ENCODE data around the gene PLAC1. TPM values are rescaled to one million over a fixed set of nuclear protein-coding genes. Genes with fewer than 3 reads are reported as not detected.

PLAC1 gene
- total and polyA plus RNA-seq, 4 donors: 0.10 TPM; not detected in 3

- no peak overlapping the region for H3K27ac ChIP-seq (ENCODE audit: low read depth in 1 of 2, low read length in 2 of 2)
- no peak overlapping the region for H3K4me3 ChIP-seq (ENCODE audit: low read length in 2 of 2)
- no peak for ATAC-seq (ENCODE audit: low FRiP score)
- no peaks in the 10 kb centered on the region for H3K27me3 ChIP-seq (ENCODE audit: control insufficient read depth in 1 of 2, insufficient read depth in 2 of 2, low read length in 1 of 2)
- no peaks in the 10 kb centered on the region for H3K9me3 ChIP-seq (ENCODE audit: control insufficient read depth, low read length)
- 71 to 95% methylated on average over 1 of the region's 1 CpG for WGBS, 2 donors
- intact Hi-C loops (cut with DNase I): no loop called here
- no peak for DNase-seq
- no peaks in the 10 kb centered on the region for H3K4me1 ChIP-seq (ENCODE audit: control insufficient read depth in 1 of 2, insufficient read depth in 2 of 2, low read length in 2 of 2)
- no peaks in the 10 kb centered on the region for H3K36me3 ChIP-seq (ENCODE audit: control insufficient read depth in 1 of 2, insufficient read depth in 2 of 2, low read length in 1 of 2)
Measured at GRCh38 chrX:134642386-134642785, 15.9 kb downstream of the PLAC1 start.

GRCh38 chrX:134641346-134641745, 16.9 kb downstream of the PLAC1 start:
- H3K4me3 ChIP-seq (ENCODE audit: low read length in 2 of 2): no peak overlapping the region
- H3K36me3 ChIP-seq (ENCODE audit: control insufficient read depth in 1 of 2, insufficient read depth in 2 of 2, low read length in 1 of 2): no peaks in the 10 kb centered on the region
- H3K4me1 ChIP-seq (ENCODE audit: control insufficient read depth in 1 of 2, insufficient read depth in 2 of 2, low read length in 2 of 2): no peaks in the 10 kb centered on the region
- intact Hi-C loops (cut with DNase I): no loop called here
- ATAC-seq (ENCODE audit: low FRiP score) (no peak), DNase-seq (no peak)
- no peak overlapping the region for H3K27ac ChIP-seq (ENCODE audit: low read depth in 1 of 2, low read length in 2 of 2)
- no peaks in the 10 kb centered on the region for H3K9me3 ChIP-seq (ENCODE audit: control insufficient read depth, low read length)
- WGBS, 2 donors: 6 to 15% methylated on average over 2 of the region's 2 CpGs
- no peaks in the 10 kb centered on the region for H3K27me3 ChIP-seq (ENCODE audit: control insufficient read depth in 1 of 2, insufficient read depth in 2 of 2, low read length in 1 of 2)

GRCh38 chrX:134640914-134641313, 17.4 kb downstream of the PLAC1 start:
- H3K36me3 ChIP-seq (ENCODE audit: control insufficient read depth in 1 of 2, insufficient read depth in 2 of 2, low read length in 1 of 2): no peaks in the 10 kb centered on the region
- no peaks in the 10 kb centered on the region for H3K27me3 ChIP-seq (ENCODE audit: control insufficient read depth in 1 of 2, insufficient read depth in 2 of 2, low read length in 1 of 2)
- H3K4me1 ChIP-seq (ENCODE audit: control insufficient read depth in 1 of 2, insufficient read depth in 2 of 2, low read length in 2 of 2): no peaks in the 10 kb centered on the region
- no peak overlapping the region for H3K4me3 ChIP-seq (ENCODE audit: low read length in 2 of 2)
- H3K27ac ChIP-seq (ENCODE audit: low read depth in 1 of 2, low read length in 2 of 2): no peak overlapping the region
- WGBS, 2 donors: 65 to 95% methylated on average over 4 of the region's 4 CpGs
- no peak for ATAC-seq (ENCODE audit: low FRiP score)
- intact Hi-C loops (cut with DNase I): no loop called here
- DNase-seq: no peak
- H3K9me3 ChIP-seq (ENCODE audit: control insufficient read depth, low read length): no peaks in the 10 kb centered on the region

- Histone ChIP-seq H3K36me3 (ENCODE audit: control insufficient read depth in 1 of 2, insufficient read depth in 2 of 2, low read length in 1 of 2) (no peaks in the 10 kb centered on the region), H3K27ac (ENCODE audit: low read depth in 1 of 2, low read length in 2 of 2) (no peak overlapping the region), H3K9me3 (ENCODE audit: control insufficient read depth, low read length) (no peaks in the 10 kb centered on the region), H3K4me3 (ENCODE audit: low read length in 2 of 2) (no peak overlapping the region), H3K27me3 (ENCODE audit: control insufficient read depth in 1 of 2, insufficient read depth in 2 of 2, low read length in 1 of 2) (no peaks in the 10 kb centered on the region), H3K4me1 (ENCODE audit: control insufficient read depth in 1 of 2, insufficient read depth in 2 of 2, low read length in 2 of 2) (no peaks in the 10 kb centered on the region)
- intact Hi-C loops (cut with DNase I): no loop called here
- no peak for DNase-seq
- ATAC-seq (ENCODE audit: low FRiP score): no peak
- WGBS, 2 donors: 45 to 52% methylated on average over 5 of the region's 5 CpGs
Measured at GRCh38 chrX:134636851-134637250, 21.4 kb downstream of the PLAC1 start.

- intact Hi-C loops (cut with DNase I): no loop called here
- ATAC-seq (ENCODE audit: low FRiP score) (no peak), DNase-seq (no peak)
- Histone ChIP-seq H3K4me1 (ENCODE audit: control insufficient read depth in 1 of 2, insufficient read depth in 2 of 2, low read length in 2 of 2) (no peaks in the 10 kb centered on the region), H3K36me3 (ENCODE audit: control insufficient read depth in 1 of 2, insufficient read depth in 2 of 2, low read length in 1 of 2) (no peaks in the 10 kb centered on the region), H3K9me3 (ENCODE audit: control insufficient read depth, low read length) (no peaks in the 10 kb centered on the region), H3K4me3 (ENCODE audit: low read length in 2 of 2) (no peak overlapping the region), H3K27me3 (ENCODE audit: control insufficient read depth in 1 of 2, insufficient read depth in 2 of 2, low read length in 1 of 2) (no peaks in the 10 kb centered on the region), H3K27ac (ENCODE audit: low read depth in 1 of 2, low read length in 2 of 2) (no peak overlapping the region)
- WGBS, 2 donors: 67 to 81% methylated on average over 5 of the region's 5 CpGs
Measured at GRCh38 chrX:134634691-134635090, 23.6 kb downstream of the PLAC1 start.

- no peak for DNase-seq
- no peak for ATAC-seq (ENCODE audit: low FRiP score)
- intact Hi-C loops (cut with DNase I): no loop called here
Measured at GRCh38 chrX:134633832-134634231, 24.4 kb downstream of the PLAC1 start.

GRCh38 chrX:134633394-134633793, 24.9 kb downstream of the PLAC1 start:
- no peak for ATAC-seq (ENCODE audit: low FRiP score)
- DNase-seq: no peak
- H3K27ac ChIP-seq (ENCODE audit: low read depth in 1 of 2, low read length in 2 of 2): no peak overlapping the region
- intact Hi-C loops (cut with DNase I): no loop called here
- no peaks in the 10 kb centered on the region for H3K4me1 ChIP-seq (ENCODE audit: control insufficient read depth in 1 of 2, insufficient read depth in 2 of 2, low read length in 2 of 2)
- no peak overlapping the region for H3K4me3 ChIP-seq (ENCODE audit: low read length in 2 of 2)
- 39 to 58% methylated on average over 2 of the region's 2 CpGs for WGBS, 2 donors
- H3K27me3 ChIP-seq (ENCODE audit: control insufficient read depth in 1 of 2, insufficient read depth in 2 of 2, low read length in 1 of 2): no peaks in the 10 kb centered on the region
- no peaks in the 10 kb centered on the region for H3K36me3 ChIP-seq (ENCODE audit: control insufficient read depth in 1 of 2, insufficient read depth in 2 of 2, low read length in 1 of 2)
- no peaks in the 10 kb centered on the region for H3K9me3 ChIP-seq (ENCODE audit: control insufficient read depth, low read length)

More at GRCh38 chrX:134633832-134634231, 24.4 kb downstream of the PLAC1 start:
- Histone ChIP-seq H3K27me3 (ENCODE audit: control insufficient read depth in 1 of 2, insufficient read depth in 2 of 2, low read length in 1 of 2) (no peaks in the 10 kb centered on the region), H3K9me3 (ENCODE audit: control insufficient read depth, low read length) (no peaks in the 10 kb centered on the region), H3K36me3 (ENCODE audit: control insufficient read depth in 1 of 2, insufficient read depth in 2 of 2, low read length in 1 of 2) (no peaks in the 10 kb centered on the region), H3K4me3 (ENCODE audit: low read length in 2 of 2) (no peak overlapping the region), H3K4me1 (ENCODE audit: control insufficient read depth in 1 of 2, insufficient read depth in 2 of 2, low read length in 2 of 2) (no peaks in the 10 kb centered on the region), H3K27ac (ENCODE audit: low read depth in 1 of 2, low read length in 2 of 2) (no peak overlapping the region)

- no peak overlapping the region for H3K4me3 ChIP-seq (ENCODE audit: low read length in 2 of 2)
- H3K27ac ChIP-seq (ENCODE audit: low read depth in 1 of 2, low read length in 2 of 2): no peak overlapping the region
- no peaks in the 10 kb centered on the region for H3K36me3 ChIP-seq (ENCODE audit: control insufficient read depth in 1 of 2, insufficient read depth in 2 of 2, low read length in 1 of 2)
- WGBS, 2 donors: 69 to 98% methylated on average over 3 of the region's 3 CpGs
- DNase-seq (no peak), ATAC-seq (ENCODE audit: low FRiP score) (no peak)
- no peaks in the 10 kb centered on the region for H3K27me3 ChIP-seq (ENCODE audit: control insufficient read depth in 1 of 2, insufficient read depth in 2 of 2, low read length in 1 of 2)
- intact Hi-C loops (cut with DNase I): no loop called here
- H3K4me1 ChIP-seq (ENCODE audit: control insufficient read depth in 1 of 2, insufficient read depth in 2 of 2, low read length in 2 of 2): no peaks in the 10 kb centered on the region
- no peaks in the 10 kb centered on the region for H3K9me3 ChIP-seq (ENCODE audit: control insufficient read depth, low read length)
Measured at GRCh38 chrX:134632355-134632754, 25.9 kb downstream of the PLAC1 start.

GRCh38 chrX:134631426-134632346, 26.6 kb downstream of the PLAC1 start:
- no peak overlapping the region for H3K4me3 ChIP-seq (ENCODE audit: low read length in 2 of 2)
- H3K9me3 ChIP-seq (ENCODE audit: control insufficient read depth, low read length): no peaks in the 10 kb centered on the region
- intact Hi-C loops (cut with DNase I): no loop called here
- no peaks in the 10 kb centered on the region for H3K4me1 ChIP-seq (ENCODE audit: control insufficient read depth in 1 of 2, insufficient read depth in 2 of 2, low read length in 2 of 2)
- DNase-seq (no peak), ATAC-seq (ENCODE audit: low FRiP score) (no peak)
- no peak overlapping the region for H3K27ac ChIP-seq (ENCODE audit: low read depth in 1 of 2, low read length in 2 of 2)
- H3K27me3 ChIP-seq (ENCODE audit: control insufficient read depth in 1 of 2, insufficient read depth in 2 of 2, low read length in 1 of 2): no peaks in the 10 kb centered on the region
- H3K36me3 ChIP-seq (ENCODE audit: control insufficient read depth in 1 of 2, insufficient read depth in 2 of 2, low read length in 1 of 2): no peaks in the 10 kb centered on the region
- 39 to 46% methylated on average over 9 of the region's 9 CpGs for WGBS, 2 donors

All from aorta (tissue), 5 donors.